Fibroblast of villous mesenchyme (primary cell): ENCODE measurements around the gene GAS2L2. TPM values are rescaled to one million over a fixed set of nuclear protein-coding genes. Genes with fewer than 3 reads are reported as not detected.

Experiments used
- DNase-seq: peaks from one replicate; pipeline ENCODE4 v3.0.0-alpha.2; 2010; ENCODE audit warnings: low read depth
- H3K4me3 ChIP-seq: 2 replicates; pipeline ENCODE4 v1.5.1; 2011; ENCODE audit warnings: low read depth, mild to moderate bottlenecking, low read length
- CTCF ChIP-seq: IDR thresholded peaks from 2 replicates; pipeline ENCODE4 v1.5.1; 2012; ENCODE audit warnings: low read depth, mild to moderate bottlenecking, low read length; ENCODE audit not compliant: insufficient read depth
- total RNA-seq: library from RNA; depleted of rRNA; stranded (reverse); fragments of >200 nt; gene quantifications from 2 replicates; pipeline ENCODE4 v1.2.3, GENCODE V29; 2012

GAS2L2 gene
- total RNA-seq, 1 donor: not detected

GRCh38 chr17:35740997-35741931 is 11.8 kb downstream of the GAS2L2 start:
- DNase-seq: no peak
- TF ChIP-seq CTCF: no peak
- no peak overlapping the region for H3K4me3 ChIP-seq

DNA sequence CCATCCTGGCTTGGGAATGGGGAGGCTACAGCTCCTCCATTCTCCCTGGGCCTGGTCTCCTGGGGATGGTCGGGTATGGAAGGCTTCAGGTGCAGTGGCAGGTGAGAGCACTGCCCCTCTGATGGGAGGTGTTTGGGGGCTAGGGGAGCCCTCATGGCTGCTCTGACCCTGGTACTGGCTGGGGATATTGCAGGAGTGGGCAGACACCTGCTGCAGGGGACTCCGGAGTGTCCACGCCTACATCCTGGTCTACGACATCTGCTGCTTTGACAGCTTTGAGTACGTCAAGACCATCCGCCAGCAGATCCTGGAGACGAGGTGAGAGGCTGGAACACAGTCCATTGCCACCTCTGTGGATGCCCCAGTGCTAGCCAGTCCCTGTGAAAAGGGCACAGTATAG is 12.8 kb downstream of the GAS2L2 start:
- no peak overlapping the region for H3K4me3 ChIP-seq
- no peak for DNase-seq
- no peak for TF ChIP-seq CTCF

- DNase-seq: no peak
- no peak overlapping the region for H3K4me3 ChIP-seq
- no peak for TF ChIP-seq CTCF
Measured at GRCh38 chr17:35738519-35739133, 14.4 kb downstream of the GAS2L2 start.

- no peak for TF ChIP-seq CTCF
- no peak for DNase-seq
- H3K4me3 ChIP-seq: no peak overlapping the region
Measured at GRCh38 chr17:35736236-35736635, 16.8 kb downstream of the GAS2L2 start.

DNA sequence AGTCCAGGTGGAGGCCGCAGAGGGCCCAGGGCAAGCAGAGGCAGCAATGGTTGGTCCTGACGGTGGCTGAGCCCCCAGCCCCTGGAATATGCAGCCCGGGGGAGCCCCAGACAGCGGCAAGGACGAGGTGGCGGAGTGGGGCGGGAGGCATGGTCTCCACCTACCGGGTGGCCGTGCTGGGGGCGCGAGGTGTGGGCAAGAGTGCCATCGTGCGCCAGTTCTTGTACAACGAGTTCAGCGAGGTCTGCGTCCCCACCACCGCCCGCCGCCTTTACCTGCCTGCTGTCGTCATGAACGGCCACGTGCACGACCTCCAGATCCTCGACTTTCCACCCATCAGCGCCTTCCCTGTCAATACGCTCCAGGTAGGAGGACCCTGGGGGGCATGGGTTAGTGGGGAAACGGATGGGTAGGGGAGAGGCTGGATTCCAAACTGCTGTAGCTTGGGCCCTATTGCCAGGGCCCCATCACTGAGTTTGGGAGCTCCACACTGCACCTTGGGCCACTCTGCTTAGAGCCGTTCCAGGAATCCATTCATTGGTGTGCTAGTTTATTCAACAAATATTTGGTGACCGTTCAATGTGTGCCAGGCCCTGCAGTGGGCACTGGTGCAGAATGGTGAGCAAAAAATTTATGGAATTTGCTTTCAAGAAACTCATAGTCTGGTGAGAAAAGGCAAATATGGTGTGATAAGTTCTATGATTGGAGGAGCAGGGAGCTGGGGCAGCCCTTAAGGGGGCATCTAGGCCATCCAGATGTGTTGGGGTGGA is 17.8 kb downstream of the GAS2L2 start:
- no peak for TF ChIP-seq CTCF
- H3K4me3 ChIP-seq: no peak overlapping the region
- no peak for DNase-seq

DNA sequence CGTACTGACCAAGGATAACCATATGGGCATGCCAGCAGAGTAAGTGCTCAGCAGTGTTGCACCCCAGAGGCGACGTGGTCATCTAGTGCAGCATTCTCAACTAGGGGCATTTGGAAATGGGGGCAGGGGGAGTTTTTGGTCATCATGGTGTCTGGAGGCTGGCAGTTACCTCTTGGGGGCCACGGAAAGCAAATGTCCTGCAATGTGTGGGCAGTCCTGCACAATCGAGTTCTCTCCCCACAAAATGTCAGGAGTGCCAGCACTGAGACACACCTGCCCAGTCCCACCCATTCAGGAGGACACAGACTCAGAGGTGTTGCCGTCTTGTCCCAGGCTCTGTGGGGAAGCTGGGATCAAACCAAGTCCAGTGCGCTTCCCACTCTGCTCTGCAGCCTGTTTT is 18.6 kb downstream of the GAS2L2 start:
- H3K4me3 ChIP-seq: no peak overlapping the region
- DNase-seq: no peak
- no peak for TF ChIP-seq CTCF
